KOPT-K1 (cell line): ENCODE measurements around the gene KCNMA1.

Source experiments
- H3K27ac ChIP-seq: fragments of 200-600 bp; sonication (generic); 2 replicates; pipeline ENCODE4 v1.5.1; 2016; ENCODE audit warnings: antibody characterized with exemption, mild to moderate bottlenecking, low read depth, low read length; ENCODE audit not compliant: poor library complexity, severe bottlenecking
- H3K36me3 ChIP-seq: fragments of 200-600 bp; sonication (generic); 2 replicates; pipeline ENCODE4 v1.5.1; 2017; ENCODE audit warnings: antibody characterized with exemption, mild to moderate bottlenecking, low read length, moderate library complexity; ENCODE audit not compliant: insufficient read depth
- H3K9me3 ChIP-seq: fragments of 200-600 bp; sonication (generic); 2 replicates; pipeline ENCODE4 v1.5.1; 2017; ENCODE audit warnings: antibody characterized with exemption, low read length, mild to moderate bottlenecking; ENCODE audit not compliant: insufficient read depth, poor library complexity, severe bottlenecking

KCNMA1 gene

DNA sequence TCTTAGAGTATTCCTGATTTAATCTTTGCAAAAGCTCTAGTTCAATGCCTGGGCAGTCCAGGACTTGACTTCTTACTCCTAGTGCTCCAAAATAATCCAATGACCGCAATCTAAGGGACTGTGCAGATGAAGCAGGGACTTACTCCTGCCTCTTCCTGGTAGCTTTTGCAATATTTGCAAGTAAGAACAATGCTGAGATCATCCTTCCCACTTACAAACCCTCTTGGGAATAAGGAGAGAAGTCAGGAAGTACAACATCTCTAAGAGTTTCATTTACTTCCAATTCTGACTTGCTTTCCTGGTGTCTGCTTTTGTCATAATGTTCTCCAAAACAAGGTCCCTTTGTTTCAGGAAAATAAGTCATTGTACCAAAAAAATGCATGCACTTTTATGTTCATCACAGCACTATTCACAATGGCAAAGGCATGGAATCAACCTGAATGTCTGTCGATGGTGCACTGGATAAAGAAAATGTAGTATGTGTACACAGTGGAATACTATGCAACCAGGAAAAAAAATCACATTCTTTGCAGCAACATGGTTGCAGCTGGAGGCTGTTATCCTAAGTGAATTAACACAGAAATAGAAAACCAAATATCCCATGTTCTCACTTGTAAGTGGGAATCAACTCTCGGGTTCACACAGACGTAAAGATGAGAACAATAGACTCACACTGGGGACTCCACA lies 7.1 kb upstream of the KCNMA1 start:
- Histone ChIP-seq H3K9me3 (no peaks in the 10 kb centered on the region), H3K36me3 (no peaks in the 10 kb centered on the region), H3K27ac (no peak overlapping the region)

DNA sequence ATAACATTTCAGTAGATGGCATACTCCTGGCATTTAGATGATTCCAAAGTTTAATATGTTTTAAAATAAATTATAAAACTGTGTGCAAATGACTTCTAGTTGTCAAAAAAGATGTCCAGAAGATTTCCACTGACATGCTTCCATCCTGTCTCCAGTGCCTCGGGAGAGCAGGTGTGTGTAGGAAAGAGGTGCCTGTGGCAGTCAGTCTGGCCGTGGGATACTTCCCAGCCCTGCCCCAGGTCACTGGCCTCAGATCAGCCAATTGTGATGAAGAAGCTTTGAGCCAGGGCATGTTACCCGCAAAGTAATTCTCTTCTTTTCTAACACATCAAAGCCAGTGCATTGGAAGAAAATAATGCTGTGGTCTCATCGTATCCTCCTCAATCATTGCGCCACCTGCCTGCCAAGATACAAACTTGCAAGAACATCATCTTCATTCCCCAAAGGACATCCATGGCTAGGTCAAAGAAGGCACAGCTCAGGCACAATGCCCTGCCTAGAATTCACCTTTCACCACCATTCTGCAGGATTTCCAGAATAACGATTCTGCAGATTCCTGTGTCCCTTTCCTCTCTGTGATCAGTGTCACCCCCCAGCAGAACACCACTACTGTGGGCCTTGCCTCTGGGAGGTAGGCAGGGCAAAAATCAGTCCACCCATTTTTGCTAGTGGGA lies 6.3 kb upstream of the KCNMA1 start:
- Histone ChIP-seq H3K9me3 (no peaks in the 10 kb centered on the region), H3K36me3 (no peaks in the 10 kb centered on the region), H3K27ac (no peak overlapping the region)

DNA sequence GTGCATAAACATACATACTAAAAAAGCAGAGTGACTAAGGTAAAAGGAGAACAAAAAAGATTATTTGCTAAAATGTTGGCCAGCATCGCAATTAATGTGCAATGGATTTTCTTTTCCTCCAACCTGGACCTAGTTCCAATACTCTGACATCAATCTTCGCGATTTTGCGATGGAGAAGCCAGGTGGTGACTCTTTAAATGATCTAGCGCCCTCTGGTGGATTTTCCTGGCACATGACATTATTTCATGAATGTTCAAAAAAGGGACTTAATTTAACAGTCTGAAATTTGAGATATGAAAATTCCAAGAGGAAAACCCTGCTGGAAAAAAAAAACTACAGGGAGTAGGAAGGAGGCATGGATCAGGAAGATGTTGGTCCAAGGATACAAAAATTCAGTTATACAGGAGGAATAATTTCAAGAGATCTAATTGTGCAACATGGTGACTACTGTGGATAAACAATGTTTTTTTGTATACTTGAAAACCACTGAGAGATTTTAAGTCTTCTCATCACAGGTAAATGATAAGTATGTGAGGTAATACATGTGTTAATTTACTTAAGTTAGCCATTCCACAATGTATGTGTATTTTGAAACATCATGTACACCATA lies 4.3 kb upstream of the KCNMA1 start:
- no peaks in the 10 kb centered on the region for H3K36me3 ChIP-seq
- no peak overlapping the region for H3K27ac ChIP-seq
- no peaks in the 10 kb centered on the region for H3K9me3 ChIP-seq

GRCh38 chr10:77641344-77641743 lies 3.7 kb upstream of the KCNMA1 start:
- no peaks in the 10 kb centered on the region for H3K36me3 ChIP-seq
- no peak overlapping the region for H3K27ac ChIP-seq
- H3K9me3 ChIP-seq: no peaks in the 10 kb centered on the region

- Histone ChIP-seq H3K27ac (no peak overlapping the region), H3K36me3 (no peaks in the 10 kb centered on the region), H3K9me3 (no peaks in the 10 kb centered on the region)
Measured at GRCh38 chr10:77640167-77640566, 2.6 kb upstream of the KCNMA1 start.

GRCh38 chr10:77639756-77640155 lies 2.1 kb upstream of the KCNMA1 start:
- Histone ChIP-seq H3K27ac (no peak overlapping the region), H3K9me3 (no peaks in the 10 kb centered on the region), H3K36me3 (no peaks in the 10 kb centered on the region)

DNA sequence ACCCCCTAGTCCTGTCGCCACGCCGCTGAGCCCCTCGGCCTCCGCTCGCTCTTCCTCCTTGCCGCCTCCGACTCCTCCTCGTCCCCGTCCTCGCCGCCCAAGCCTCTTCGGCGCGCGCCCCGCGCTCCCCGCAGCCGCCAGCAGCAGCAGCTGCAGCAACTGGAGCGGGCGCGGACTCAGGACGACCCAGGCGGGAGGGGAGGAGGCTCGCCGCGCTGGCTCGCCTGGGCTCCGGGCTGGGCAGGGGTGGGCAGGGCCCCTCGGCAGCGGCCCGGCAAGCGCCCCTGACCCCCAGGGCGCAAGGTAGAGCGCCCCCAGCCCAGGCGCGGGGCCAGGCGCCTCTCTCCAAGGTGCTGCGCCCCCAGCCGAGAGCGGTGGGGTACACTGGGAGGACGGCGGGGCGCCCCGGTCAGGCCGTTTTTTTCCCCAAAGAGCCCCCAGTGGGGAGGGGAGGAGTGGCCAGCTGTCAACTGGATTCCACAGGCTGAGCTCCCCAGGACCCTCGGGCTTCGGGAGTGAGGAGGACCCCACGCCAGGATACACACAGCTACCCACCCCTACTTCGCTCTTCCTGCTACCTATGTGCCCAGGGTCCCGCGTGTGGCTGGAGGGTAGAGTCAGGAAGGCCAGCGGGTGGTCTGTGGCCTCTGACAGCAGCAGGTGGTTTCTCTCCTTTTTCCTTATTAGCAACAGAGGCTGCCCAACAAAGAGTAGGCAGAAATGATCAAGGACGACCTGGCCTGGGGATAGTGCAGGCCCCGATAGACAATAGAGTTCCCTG lies 903 bp upstream of the KCNMA1 start:
- H3K27ac ChIP-seq: no peak overlapping the region
- no peaks in the 10 kb centered on the region for H3K9me3 ChIP-seq

GRCh38 chr10:77636967-77637531 lies 559 bp downstream of the KCNMA1 start:
- Histone ChIP-seq H3K27ac (no peak overlapping the region), H3K36me3 (no peaks in the 10 kb centered on the region)

More for the DNA sequence above, 903 bp upstream of the KCNMA1 start:
- H3K36me3 ChIP-seq: no peaks in the 10 kb centered on the region

GRCh38 chr10:77636282-77636966 lies 1.2 kb downstream of the KCNMA1 start:
- Histone ChIP-seq H3K27ac (no peak overlapping the region), H3K36me3 (no peaks in the 10 kb centered on the region), H3K9me3 (no peaks in the 10 kb centered on the region)

More at GRCh38 chr10:77636967-77637531, 559 bp downstream of the KCNMA1 start:
- no peaks in the 10 kb centered on the region for H3K9me3 ChIP-seq

DNA sequence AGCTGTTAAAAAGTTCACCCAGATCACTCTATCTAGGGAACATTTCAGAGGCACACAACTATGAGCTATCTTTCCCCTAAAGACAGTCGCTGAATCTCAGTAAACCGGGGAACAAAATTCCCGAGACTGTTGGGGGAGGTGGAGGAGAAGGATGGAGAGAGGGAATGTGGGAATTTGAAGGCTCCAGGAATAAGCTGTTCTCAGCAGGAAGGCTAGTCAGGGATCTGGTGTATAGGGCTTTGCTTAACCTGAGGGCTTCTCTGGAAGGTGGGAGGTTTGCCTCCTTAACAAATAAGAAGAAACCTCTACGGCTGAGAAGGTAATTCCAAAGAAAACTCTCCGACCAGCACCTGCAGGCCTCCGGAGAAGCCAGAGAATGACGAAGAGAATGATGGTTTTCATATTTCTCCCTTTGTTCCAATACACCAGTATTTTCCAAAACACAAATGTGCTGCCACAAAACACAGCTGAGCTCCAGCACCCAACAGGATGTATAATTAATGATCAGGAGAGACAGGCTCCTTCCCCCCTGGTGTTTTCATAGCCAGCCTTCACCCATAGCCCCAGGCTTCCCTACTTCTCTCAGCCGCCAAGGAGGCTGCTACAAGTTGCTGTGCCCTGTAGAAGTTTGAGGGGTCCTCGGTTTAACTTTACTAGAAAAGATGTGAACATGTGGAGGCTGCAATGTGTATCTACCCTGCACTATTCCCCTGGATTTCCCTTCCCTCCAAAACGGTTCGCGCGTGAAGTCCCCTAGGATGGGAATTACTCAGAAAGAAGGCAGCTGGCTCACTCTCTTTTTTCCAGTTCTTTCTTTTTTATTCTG lies 2.0 kb downstream of the KCNMA1 start:
- no peaks in the 10 kb centered on the region for H3K36me3 ChIP-seq
- no peak overlapping the region for H3K27ac ChIP-seq
- no peaks in the 10 kb centered on the region for H3K9me3 ChIP-seq

GRCh38 chr10:77634939-77635338 lies 2.7 kb downstream of the KCNMA1 start:
- H3K27ac ChIP-seq: no peak overlapping the region
- H3K36me3 ChIP-seq: no peaks in the 10 kb centered on the region
- H3K9me3 ChIP-seq: no peaks in the 10 kb centered on the region

DNA sequence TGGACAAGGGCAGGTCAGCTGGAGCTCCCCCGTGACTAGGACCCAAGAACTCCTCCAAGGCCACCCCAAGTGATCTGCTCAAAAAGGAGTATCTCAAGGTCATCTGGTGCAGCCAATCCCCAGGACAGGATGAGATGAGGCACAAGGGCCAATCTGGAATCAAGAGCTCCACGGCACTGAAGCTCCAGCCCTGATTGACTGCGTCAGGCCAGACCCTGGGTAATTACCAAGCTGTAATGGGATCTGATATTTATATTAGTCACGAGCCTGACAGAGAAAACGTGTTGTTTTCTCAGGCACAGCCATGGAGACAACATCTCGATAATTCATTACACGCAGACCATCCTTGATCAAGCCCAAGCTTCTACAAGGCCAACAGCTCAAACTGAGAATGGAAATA lies 4.2 kb downstream of the KCNMA1 start:
- Histone ChIP-seq H3K36me3 (no peaks in the 10 kb centered on the region), H3K9me3 (no peaks in the 10 kb centered on the region), H3K27ac (no peak overlapping the region)

GRCh38 chr10:77631241-77631640 lies 6.4 kb downstream of the KCNMA1 start:
- H3K27ac ChIP-seq: no peak overlapping the region
- no peaks in the 10 kb centered on the region for H3K9me3 ChIP-seq
- no peaks in the 10 kb centered on the region for H3K36me3 ChIP-seq

DNA sequence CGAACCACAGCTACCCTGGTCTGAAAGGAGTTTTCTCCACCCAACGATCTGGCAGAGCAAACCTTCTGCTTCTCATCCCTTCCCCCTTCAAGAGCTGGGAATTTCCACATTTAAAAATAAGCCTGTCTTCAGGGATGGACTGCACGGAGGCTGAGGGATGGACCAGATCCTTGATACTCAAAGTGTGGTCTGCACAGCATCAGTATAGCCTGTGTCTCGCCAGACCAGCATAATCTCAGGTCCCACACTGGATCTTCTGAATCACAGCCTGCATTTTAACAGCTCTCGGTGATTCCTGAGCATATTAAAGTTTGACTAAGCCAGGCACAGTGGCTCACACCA lies 7.1 kb downstream of the KCNMA1 start:
- no peaks in the 10 kb centered on the region for H3K9me3 ChIP-seq
- H3K27ac ChIP-seq: no peak overlapping the region
- no peaks in the 10 kb centered on the region for H3K36me3 ChIP-seq
